Effector memory CD8-positive, alpha-beta T cell (primary cell): ENCODE measurements around the gene EIF4EBP2.

Experiments
- ATAC-seq: fragments of 150-1000 bp; cut with Tn5 transposase; replicated peaks from 2 replicates; pipeline ENCODE4 v1.10.0; 2021; ENCODE audit warnings: mild to moderate bottlenecking, moderate library complexity
- DNase-seq, 3 experiments: peaks; one replicate each; pipeline ENCODE4 v3.0.0; 2021
- H3K27ac Mint-ChIP-seq, 2 donors: one replicate each; pipeline ENCODE4 v1.8.0; 2022; ENCODE audit warnings: mild to moderate bottlenecking in 2 of 2, mixed read lengths in 2 of 2, moderate library complexity in 2 of 2
- H3K27me3 Mint-ChIP-seq, 2 donors: one replicate each; pipeline ENCODE4 v1.8.0; 2022; ENCODE audit warnings: mixed read lengths in 2 of 2
- H3K36me3 Mint-ChIP-seq: one replicate; pipeline ENCODE4 v1.8.0; 2022; ENCODE audit warnings: mild to moderate bottlenecking, moderate library complexity, mixed read lengths; ENCODE audit not compliant: insufficient read depth
- H3K4me1 Mint-ChIP-seq, 2 donors: one replicate each; pipeline ENCODE4 v1.8.0; 2022; ENCODE audit warnings: low read depth in 2 of 2, mixed read lengths in 2 of 2
- H3K4me3 Mint-ChIP-seq, 2 donors: one replicate each; pipeline ENCODE4 v1.8.0; 2022; ENCODE audit warnings: mild to moderate bottlenecking in 2 of 2, mixed read lengths in 2 of 2, moderate library complexity in 2 of 2
- H3K9me3 Mint-ChIP-seq, 2 donors: one replicate each; pipeline ENCODE4 v1.8.0; 2022; ENCODE audit warnings: mixed read lengths in 2 of 2

Gene EIF4EBP2

GRCh38 chr10:70465832-70466231 lies 61.9 kb downstream of the EIF4EBP2 start:
- Mint-ChIP-seq H3K4me1 (peaks cover 0 to 4% of the 10 kb centered on the region in 2 donors), H3K9me3 (no peaks in the 10 kb centered on the region), H3K36me3 (no peaks in the 10 kb centered on the region), H3K4me3 (no peak overlapping the region), H3K27ac (no peak overlapping the region), H3K27me3 (peaks cover 22 to 45% of the 10 kb centered on the region in 2 donors)
- ATAC-seq (no peak), DNase-seq (no peak)

DNA sequence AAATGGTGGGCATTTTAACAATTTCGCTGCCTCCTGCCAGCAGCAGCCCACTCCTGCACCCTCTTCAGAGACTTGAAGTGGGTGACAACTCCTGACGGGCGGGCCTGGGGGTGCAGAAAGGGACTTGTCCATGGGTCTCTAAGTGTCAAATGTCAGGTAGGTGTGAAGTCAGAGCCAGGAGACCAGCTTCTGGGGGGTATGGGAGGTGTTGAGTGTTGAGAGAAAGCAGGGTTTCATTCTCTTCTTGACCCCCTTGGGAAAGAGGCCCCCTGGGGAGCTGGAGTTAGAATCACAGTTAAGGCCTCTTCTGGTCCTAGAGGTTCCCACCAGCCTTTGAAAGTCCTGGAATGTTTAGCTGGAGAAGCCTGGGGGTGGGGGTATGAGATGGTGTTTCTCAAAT lies 63.0 kb downstream of the EIF4EBP2 start:
- Mint-ChIP-seq H3K27ac (no peak overlapping the region), H3K36me3 (no peaks in the 10 kb centered on the region), H3K27me3 (peaks cover 23 to 45% of the 10 kb centered on the region in 2 donors), H3K4me1 (no peaks in the 10 kb centered on the region), H3K4me3 (no peak overlapping the region), H3K9me3 (no peaks in the 10 kb centered on the region)
- no peak for DNase-seq
- no peak for ATAC-seq

GRCh38 chr10:70472799-70473454 lies 69.0 kb downstream of the EIF4EBP2 start:
- peaks cover 6 to 16% of the 10 kb centered on the region in 2 donors for H3K4me1 Mint-ChIP-seq
- no peak for ATAC-seq
- H3K9me3 Mint-ChIP-seq, result no peaks in the 10 kb centered on the region
- no peak overlapping the region for H3K4me3 Mint-ChIP-seq
- H3K27me3 Mint-ChIP-seq, result peaks cover 18 to 55% of the 10 kb centered on the region in 2 donors
- H3K36me3 Mint-ChIP-seq, result peaks cover 9% of the 10 kb centered on the region
- no peak for DNase-seq
- no peak overlapping the region for H3K27ac Mint-ChIP-seq

DNA sequence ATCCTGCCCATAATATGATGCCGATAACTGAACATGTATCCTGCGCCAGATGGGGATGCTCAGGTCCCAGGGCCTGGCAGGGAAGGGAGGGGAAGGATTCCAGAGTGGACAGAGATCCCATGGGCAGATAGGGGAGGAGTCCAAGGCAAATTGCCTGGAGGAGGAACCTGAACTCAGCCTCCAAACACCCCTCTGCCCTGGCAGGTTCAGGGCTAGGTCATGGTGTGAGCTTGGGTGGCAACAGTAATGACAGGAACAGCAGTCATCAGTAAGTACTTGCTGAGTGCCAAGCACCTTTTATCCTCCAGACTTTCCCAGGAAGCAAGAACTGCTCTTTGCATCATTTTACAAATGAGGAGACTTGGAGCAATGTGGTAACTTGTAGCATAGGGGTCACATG lies 70.8 kb downstream of the EIF4EBP2 start:
- Mint-ChIP-seq H3K4me3 (no peak overlapping the region), H3K9me3 (no peaks in the 10 kb centered on the region)
- no peak for DNase-seq

DNA sequence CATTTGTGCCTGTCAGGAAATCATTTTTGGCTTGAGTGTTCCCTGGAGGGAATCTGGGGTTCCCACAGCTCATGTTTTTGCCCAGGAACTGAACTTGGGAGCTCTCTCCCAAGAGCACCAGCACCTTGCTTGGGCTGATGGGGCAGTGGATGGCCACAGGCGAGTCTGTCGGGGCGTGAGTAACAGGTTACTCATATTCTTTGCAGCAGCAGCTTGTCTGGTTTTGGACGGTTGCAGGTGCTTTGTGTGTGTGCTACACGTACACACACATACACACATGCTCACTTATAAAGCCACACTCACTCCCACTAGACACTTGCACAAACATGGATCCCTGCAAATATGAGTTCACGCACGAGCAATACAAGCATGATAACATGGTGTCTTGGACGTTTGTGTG lies 71.7 kb downstream of the EIF4EBP2 start:
- Mint-ChIP-seq H3K27ac (no peak overlapping the region), H3K9me3 (no peaks in the 10 kb centered on the region), H3K4me1 (peaks cover 17 to 33% of the 10 kb centered on the region in 2 donors), H3K4me3 (no peak overlapping the region), H3K27me3 (peaks cover 24 to 55% of the 10 kb centered on the region in 2 donors), H3K36me3 (peaks cover 12% of the 10 kb centered on the region)
- DNase-seq (no peak), ATAC-seq (no peak)

More for the DNA sequence above, 70.8 kb downstream of the EIF4EBP2 start:
- ATAC-seq, result no peak
- Mint-ChIP-seq H3K27me3 (peaks cover 18 to 48% of the 10 kb centered on the region in 2 donors), H3K4me1 (peaks cover 9 to 25% of the 10 kb centered on the region in 2 donors), H3K27ac (no peak overlapping the region), H3K36me3 (peaks cover 12% of the 10 kb centered on the region)

GRCh38 chr10:70476249-70477035 lies 72.5 kb downstream of the EIF4EBP2 start:
- no peak for ATAC-seq
- H3K27me3 Mint-ChIP-seq, result peaks cover 24 to 56% of the 10 kb centered on the region in 2 donors
- H3K9me3 Mint-ChIP-seq, result no peaks in the 10 kb centered on the region
- peaks cover 12% of the 10 kb centered on the region for H3K36me3 Mint-ChIP-seq
- H3K4me3 Mint-ChIP-seq, result peak overlapping the region; percentile 74 to 82
- peaks cover 20 to 37% of the 10 kb centered on the region in 2 donors for H3K4me1 Mint-ChIP-seq
- no peak for DNase-seq
- H3K27ac Mint-ChIP-seq, result no peak overlapping the region

DNA sequence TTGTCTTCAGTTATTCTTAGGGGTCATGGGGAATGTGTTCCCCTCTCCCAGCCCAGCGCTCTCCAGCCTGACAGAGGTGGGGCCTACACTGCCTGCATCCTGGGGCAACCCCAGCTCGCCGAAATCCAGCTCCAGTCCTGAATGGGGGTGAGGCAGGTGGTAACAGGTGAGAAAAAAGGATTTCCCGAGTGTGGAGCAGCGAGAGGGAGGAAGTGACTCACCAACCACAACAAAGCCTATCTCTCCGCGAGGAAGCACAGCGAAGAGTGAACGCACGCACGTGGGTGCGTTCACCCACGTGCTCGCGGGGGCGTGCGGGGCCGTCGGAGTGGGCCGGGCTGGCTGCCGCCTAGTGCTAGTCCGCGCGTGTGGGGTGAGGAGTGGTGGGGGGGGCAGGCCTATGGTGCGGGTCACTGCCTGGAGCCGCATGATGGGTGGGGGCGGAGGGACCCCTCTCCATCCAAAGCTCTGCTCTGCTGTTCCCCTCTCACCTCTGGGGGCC lies 73.8 kb downstream of the EIF4EBP2 start:
- DNase-seq, result peak; percentile 62 to 72 (median 70)
- peak overlapping the region; percentile 74 to 82 for H3K4me3 Mint-ChIP-seq
- peak overlapping the region; percentile 57 to 78 for H3K27ac Mint-ChIP-seq
- H3K36me3 Mint-ChIP-seq, result peaks cover 12% of the 10 kb centered on the region
- H3K4me1 Mint-ChIP-seq, result peaks cover 20 to 37% of the 10 kb centered on the region in 2 donors
- ATAC-seq, result peak; percentile 85
- H3K27me3 Mint-ChIP-seq, result peaks cover 21 to 51% of the 10 kb centered on the region in 2 donors
- H3K9me3 Mint-ChIP-seq, result no peaks in the 10 kb centered on the region
